CD14-positive monocyte (primary cell): ENCODE measurements around the gene RMI2. TPM values are rescaled to one million over a fixed set of nuclear protein-coding genes. Genes with fewer than 3 reads are reported as not detected.
A peak's percentile ranks its signal among the peaks of the same experiment; 100 is the strongest.

Experiments
- DNase-seq, 3 donors: peaks; one replicate each; pipeline ENCODE4 v3.0.0-alpha.2; 2011 to 2022
- H2AFZ ChIP-seq: 2 replicates; pipeline ENCODE4 v1.6.0; 2012; ENCODE audit warnings: mild to moderate bottlenecking, low read depth, low read length, inconsistent platforms; ENCODE audit not compliant: insufficient read depth, poor library complexity, severe bottlenecking
- H3K27ac ChIP-seq, 2 donors: 1 replicate in 1 of 2; 2 replicates in 1 of 2; pipeline ENCODE4 v1.5.1; 2012 to 2013; ENCODE audit warnings: low read length in 2 of 2, control low read depth in 1 of 2, inconsistent platforms in 1 of 2, low read depth in 1 of 2, mild to moderate bottlenecking in 1 of 2
- H3K27me3 ChIP-seq, 2 donors: one replicate each; pipeline versions ENCODE4 v1.6.0 to v1.6.1; 2011 to 2013; ENCODE audit warnings: low read length in 2 of 2; ENCODE audit not compliant: control insufficient read depth in 2 of 2, insufficient read depth in 2 of 2
- H3K36me3 ChIP-seq, 2 donors: replicated peaks in 1 of 2; 1 replicate in 1 of 2; 2 replicates in 1 of 2; pipeline versions ENCODE4 v1.5.1 to v1.6.1; 2012 to 2013; ENCODE audit warnings: low read length in 2 of 2, control low read depth in 1 of 2, inconsistent platforms in 1 of 2, mild to moderate bottlenecking in 1 of 2; ENCODE audit not compliant: insufficient read depth in 2 of 2, control insufficient read depth in 1 of 2
- H3K4me1 ChIP-seq, 2 donors: 1 replicate in 1 of 2; 2 replicates in 1 of 2; pipeline versions ENCODE4 v1.5.1 to v1.6.1; 2012 to 2013; ENCODE audit warnings: low read length in 2 of 2, control low read depth in 1 of 2, inconsistent platforms in 1 of 2, mild to moderate bottlenecking in 1 of 2, moderate library complexity in 1 of 2; ENCODE audit not compliant: insufficient read depth in 2 of 2, control insufficient read depth in 1 of 2
- H3K4me2 ChIP-seq: replicated peaks from 2 replicates; pipeline ENCODE3; 2012; ENCODE audit warnings: low read length, moderate library complexity, mild to moderate bottlenecking; ENCODE audit not compliant: poor library complexity, severe bottlenecking; ENCODE audit errors: extremely low read depth
- H3K4me3 ChIP-seq, 3 experiments: fragments of 200-600 bp in 1 of 3; sonication (generic) in 1 of 3; replicated peaks in 1 of 3; 1 replicate in 2 of 3; 2 replicates in 1 of 3; pipeline ENCODE4 v1.5.1; 2011 to 2013; ENCODE audit warnings: low read length in 3 of 3, mild to moderate bottlenecking in 3 of 3, control low read depth in 2 of 3, low read depth in 2 of 3, inconsistent platforms in 1 of 3, moderate library complexity in 1 of 3
- H3K79me2 ChIP-seq: 2 replicates; pipeline ENCODE4 v1.6.0; 2012; ENCODE audit warnings: mild to moderate bottlenecking, control low read depth, inconsistent platforms, low read length, moderate library complexity; ENCODE audit not compliant: insufficient read depth
- H3K9ac ChIP-seq: 2 replicates; pipeline ENCODE4 v1.6.0; 2017; ENCODE audit warnings: low read length, mild to moderate bottlenecking; ENCODE audit not compliant: insufficient read depth, poor library complexity, severe bottlenecking
- H3K9me3 ChIP-seq, 2 donors: replicated peaks in 1 of 2; 1 replicate in 1 of 2; 2 replicates in 1 of 2; pipeline versions ENCODE4 v1.5.1 to v1.6.1; 2012 to 2013; ENCODE audit warnings: low read length in 2 of 2, control low read depth in 1 of 2; ENCODE audit not compliant: control insufficient read depth in 1 of 2, insufficient read depth in 1 of 2
- H4K20me1 ChIP-seq: 2 replicates; pipeline ENCODE4 v1.6.0; 2012; ENCODE audit warnings: mild to moderate bottlenecking, low read length, control low read depth, moderate library complexity; ENCODE audit not compliant: insufficient read depth
- H3K27ac Mint-ChIP-seq, 7 donors: one replicate each; pipeline ENCODE4 v1.8.0; 2020; ENCODE audit warnings: mild to moderate bottlenecking in 7 of 7, mixed read lengths in 7 of 7, moderate library complexity in 6 of 7, inconsistent platforms in 2 of 7
- H3K27me3 Mint-ChIP-seq, 3 donors: one replicate each; pipeline ENCODE4 v1.8.0; 2021 to 2022; ENCODE audit warnings: low read depth in 3 of 3, mild to moderate bottlenecking in 3 of 3, mixed read lengths in 3 of 3, moderate library complexity in 3 of 3, inconsistent platforms in 1 of 3
- H3K36me3 Mint-ChIP-seq, 2 donors: one replicate each; pipeline ENCODE4 v1.8.0; 2020; ENCODE audit warnings: mixed read lengths in 2 of 2, inconsistent platforms in 1 of 2, mild to moderate bottlenecking in 1 of 2
- H3K4me1 Mint-ChIP-seq: one replicate; pipeline ENCODE4 v1.8.0; 2020; ENCODE audit warnings: mild to moderate bottlenecking, mixed read lengths
- H3K4me3 Mint-ChIP-seq, 2 donors: one replicate each; pipeline ENCODE4 v1.8.0; 2020; ENCODE audit warnings: mild to moderate bottlenecking in 2 of 2, mixed read lengths in 2 of 2, moderate library complexity in 1 of 2
- H3K9me3 Mint-ChIP-seq, 7 donors: one replicate each; pipeline ENCODE4 v1.8.0; 2020 to 2022; ENCODE audit warnings: mixed read lengths in 7 of 7, mild to moderate bottlenecking in 6 of 7, moderate library complexity in 6 of 7, inconsistent platforms in 2 of 7
- WGBS: methylation state at CpG from one replicate; pipeline ENCODE4 v1.1.5; 2013; ENCODE audit warnings: missing lambda C conversion rate; ENCODE audit not compliant: insufficient coverage; 5-methylcytosine and 5-hydroxymethylcytosine counted together
- intact Hi-C, 2 donors: fragments of 100-400 bp; cut with micrococcal nuclease; formaldehyde crosslinking; loops; one replicate each; pipeline versions ENCODE4 v1.15.0 to v1.15.1; 2023
- polyA plus RNA-seq, 3 donors: library from polyadenylated mRNA; depleted of rRNA in 1 of 3; unstranded in 2 of 3; stranded (reverse) in 1 of 3; fragments of 300-500 nt in 2 of 3; fragments of >200 nt in 1 of 3; fragmentation: Illumina TruSeq in 2 of 3; gene quantifications; 1 replicate in 2 of 3; 2 replicates in 1 of 3; pipeline ENCODE4 v1.2.3, GENCODE V29; 2012 to 2021
- TF ChIP-seq, protein P1 (sequence below): fragments of 200-600 bp; IDR thresholded peaks from one replicate; pipeline ENCODE4 v1.8.0; 2022; ENCODE audit warnings: antibody characterized with exemption, mild to moderate bottlenecking

RMI2 gene
- polyA plus RNA-seq, 3 donors, result 0.17 to 0.24 (median 0.23) TPM

GRCh38 chr16:11350519-11350918 is 5.3 kb downstream of the RMI2 start:
- peak overlapping the region; percentile 37 to 93 for H3K4me3 Mint-ChIP-seq
- Histone ChIP-seq H3K9ac (peak overlapping the region; percentile 34), H3K9me3 (no peaks in the 10 kb centered on the region), H3K36me3 (no peaks in the 10 kb centered on the region), H3K4me3 (peak overlapping the region in 1 of 3 experiments; percentile 66), H2AFZ (no peak overlapping the region), H3K27me3 (no peaks in the 10 kb centered on the region), H4K20me1 (no peaks in the 10 kb centered on the region), H3K4me2 (no peak overlapping the region), H3K27ac (no peak overlapping the region), H3K4me1 (peaks cover 55 to 71% of the 10 kb centered on the region in 2 donors), H3K79me2 (peaks cover 57% of the 10 kb centered on the region)
- H3K27me3 Mint-ChIP-seq, result peaks cover 4 to 13% (median 4%) of the 10 kb centered on the region in 3 donors
- WGBS, result 56% methylated on average over 4 of the region's 5 CpGs
- TF ChIP-seq, protein P1, sequence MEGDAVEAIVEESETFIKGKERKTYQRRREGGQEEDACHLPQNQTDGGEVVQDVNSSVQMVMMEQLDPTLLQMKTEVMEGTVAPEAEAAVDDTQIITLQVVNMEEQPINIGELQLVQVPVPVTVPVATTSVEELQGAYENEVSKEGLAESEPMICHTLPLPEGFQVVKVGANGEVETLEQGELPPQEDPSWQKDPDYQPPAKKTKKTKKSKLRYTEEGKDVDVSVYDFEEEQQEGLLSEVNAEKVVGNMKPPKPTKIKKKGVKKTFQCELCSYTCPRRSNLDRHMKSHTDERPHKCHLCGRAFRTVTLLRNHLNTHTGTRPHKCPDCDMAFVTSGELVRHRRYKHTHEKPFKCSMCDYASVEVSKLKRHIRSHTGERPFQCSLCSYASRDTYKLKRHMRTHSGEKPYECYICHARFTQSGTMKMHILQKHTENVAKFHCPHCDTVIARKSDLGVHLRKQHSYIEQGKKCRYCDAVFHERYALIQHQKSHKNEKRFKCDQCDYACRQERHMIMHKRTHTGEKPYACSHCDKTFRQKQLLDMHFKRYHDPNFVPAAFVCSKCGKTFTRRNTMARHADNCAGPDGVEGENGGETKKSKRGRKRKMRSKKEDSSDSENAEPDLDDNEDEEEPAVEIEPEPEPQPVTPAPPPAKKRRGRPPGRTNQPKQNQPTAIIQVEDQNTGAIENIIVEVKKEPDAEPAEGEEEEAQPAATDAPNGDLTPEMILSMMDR, result no peak
- H3K4me1 Mint-ChIP-seq, result peaks cover 63% of the 10 kb centered on the region
- DNase-seq, result no peak
- intact Hi-C loops, result loop anchor here in 1 of 2 donors (10.0 kb wide), 1 partner anchor 386 kb away; no protein-coding TSS in a partner anchor
- peaks cover 15 to 16% of the 10 kb centered on the region in 2 donors for H3K36me3 Mint-ChIP-seq
- H3K9me3 Mint-ChIP-seq, result peaks cover 0 to 2% (median 0%) of the 10 kb centered on the region in 7 donors
- H3K27ac Mint-ChIP-seq, result peak overlapping the region; percentile 52 to 98 (median 94)

DNA sequence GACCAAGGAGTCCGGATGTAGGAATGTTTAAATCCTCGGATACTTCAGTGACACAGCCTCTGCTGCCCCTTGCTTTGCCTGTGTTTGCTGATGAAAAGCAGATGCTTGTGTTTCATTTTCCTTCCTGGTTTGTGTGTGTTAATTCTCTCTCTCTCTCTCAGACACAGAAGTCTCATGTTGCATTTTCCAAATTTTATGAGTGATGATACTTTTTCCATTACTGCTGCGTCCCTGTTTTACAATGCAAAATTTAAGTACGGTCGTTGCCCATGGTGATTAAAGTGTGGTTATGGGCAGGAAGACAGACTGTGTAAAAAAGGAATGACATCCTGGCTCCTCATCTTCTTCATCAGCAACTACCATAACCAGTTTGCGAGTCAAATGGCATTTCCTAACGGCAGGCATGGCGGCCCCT is 5.7 kb downstream of the RMI2 start:
- TF ChIP-seq, protein P1, result no peak
- H3K4me2 ChIP-seq, result no peak overlapping the region
- H3K9ac ChIP-seq, result no peak overlapping the region
- Mint-ChIP-seq H3K9me3 (peaks cover 0 to 2% (median 0%) of the 10 kb centered on the region in 7 donors), H3K36me3 (peaks cover 16 to 19% of the 10 kb centered on the region in 2 donors), H3K4me1 (peaks cover 64% of the 10 kb centered on the region), H3K27ac (peak overlapping the region in 4 of 7 donors; percentile 1 to 57 (median 14)), H3K4me3 (no peak overlapping the region), H3K27me3 (peaks cover 5 to 17% (median 6%) of the 10 kb centered on the region in 3 donors)
- DNase-seq, result no peak
- no peaks in the 10 kb centered on the region for H4K20me1 ChIP-seq
- 100% methylated on average over 5 of the region's 8 CpGs for WGBS
- intact Hi-C loops, result loop anchor here in 1 of 2 donors (10.0 kb wide), 1 partner anchor 386 kb away; no protein-coding TSS in a partner anchor
- H3K4me3 ChIP-seq, result no peak overlapping the region
- H3K4me1 ChIP-seq, result peaks cover 52 to 70% of the 10 kb centered on the region in 2 donors
- H3K27me3 ChIP-seq, result no peaks in the 10 kb centered on the region
- H2AFZ ChIP-seq, result no peak overlapping the region
- H3K36me3 ChIP-seq, result no peaks in the 10 kb centered on the region
- H3K9me3 ChIP-seq, result no peaks in the 10 kb centered on the region
- no peak overlapping the region for H3K27ac ChIP-seq
- H3K79me2 ChIP-seq, result peaks cover 53% of the 10 kb centered on the region
